ENCODE measurements around the gene WDR37.
"Not testable (repeated sequence)": the region's sequence is repeated elsewhere in the genome, so short reads cannot be mapped to it uniquely, and the experiment has no call there.

- TF ChIP-seq CTCF (IDR thresholded peaks at IDR 0.05); ZFX (IDR thresholded peaks at IDR 0.05; ENCODE audit: borderline replicate concordance): not testable (repeated sequence)
Observed at GRCh38 chr10:1066734-1067133, 10.5 kb downstream of the WDR37 start.
